Tibial artery (tissue), 4 donors: Measurements from ENCODE around the gene OR7G3.

Source experiments
- DNase-seq, 2 donors: peaks; one replicate each; pipeline ENCODE4 v3.0.0-alpha.2; 2019
- H3K27ac ChIP-seq, 2 donors: fragments of 200-600 bp; sonication (generic) in 1 of 2; 1 replicate in 1 of 2; 2 replicates in 1 of 2; pipeline ENCODE4 v1.5.1; 2018 to 2019; ENCODE audit warnings: mild to moderate bottlenecking in 1 of 2
- H3K27me3 ChIP-seq, 2 donors: fragments of 200-600 bp; sonication (generic) in 1 of 2; one replicate each; pipeline versions ENCODE4 v1.5.1 to v1.6.0; 2016 to 2019
- H3K36me3 ChIP-seq, 3 donors: fragments of 200-600 bp; sonication (generic) in 2 of 3; one replicate each; pipeline ENCODE4 v1.5.1; 2016 to 2019; ENCODE audit warnings: mild to moderate bottlenecking in 2 of 3
- H3K4me1 ChIP-seq, 4 donors: fragments of 200-600 bp; sonication (generic) in 2 of 4; 1 replicate in 3 of 4; 2 replicates in 1 of 4; pipeline ENCODE4 v1.5.1; 2016 to 2019
- H3K4me3 ChIP-seq, 2 donors: fragments of 200-600 bp; sonication (generic) in 1 of 2; 1 replicate in 1 of 2; 2 replicates in 1 of 2; pipeline ENCODE4 v1.5.1; 2018 to 2019; ENCODE audit warnings: mild to moderate bottlenecking in 2 of 2
- H3K9me3 ChIP-seq, 3 donors: fragments of 200-600 bp; sonication (generic) in 1 of 3; one replicate each; pipeline ENCODE4 v1.5.1; 2016 to 2019
- intact Hi-C: fragments of 100-400 bp; cut with DNase I; formaldehyde crosslinking; loops from one replicate; pipeline ENCODE4 v1.15.0; 2023; ENCODE audit warnings: low total_unique reads
- TF ChIP-seq, protein P1 (sequence below), 2 experiments: fragments of 200-600 bp in 1 of 2; fragments of 450-650 bp in 1 of 2; IDR thresholded peaks; one replicate each; pipeline ENCODE4 v1.5.1; 2017 to 2019; ENCODE audit warnings: antibody characterized with exemption in 2 of 2, mild to moderate bottlenecking in 1 of 2, moderate library complexity in 1 of 2

OR7G3 gene

DNA sequence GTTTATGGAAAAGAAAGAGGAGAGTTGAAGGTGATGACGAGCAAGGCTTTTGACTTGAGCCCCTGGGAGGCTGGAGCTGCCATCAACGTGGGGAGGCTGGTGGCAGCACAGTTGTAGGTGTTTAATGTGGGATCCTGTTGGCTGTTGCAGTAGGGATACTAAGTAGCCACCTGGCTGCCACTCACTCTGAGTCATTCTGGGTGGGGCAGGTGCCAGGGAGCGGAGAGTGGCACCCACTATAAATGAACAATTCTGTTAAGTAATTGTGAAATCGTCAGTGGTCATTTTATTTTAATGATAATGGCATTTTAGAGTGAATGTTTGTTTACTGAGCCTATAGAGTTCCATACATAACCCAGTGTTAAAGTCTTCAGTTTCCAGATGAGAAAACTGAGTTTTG lies 23.2 kb upstream of the OR7G3 start:
- intact Hi-C loops = no loop called here
- Histone ChIP-seq H3K36me3 (peaks cover 21 to 51% (median 34%) of the 10 kb centered on the region in 3 donors), H3K27me3 (no peaks in the 10 kb centered on the region), H3K4me1 (no peaks in the 10 kb centered on the region), H3K9me3 (peaks cover 0 to 21% (median under 1%) of the 10 kb centered on the region in 3 donors), H3K4me3 (no peak overlapping the region), H3K27ac (no peak overlapping the region)
- peak in 1 of 2 donors; percentile 21 for DNase-seq
- TF ChIP-seq, protein P1, sequence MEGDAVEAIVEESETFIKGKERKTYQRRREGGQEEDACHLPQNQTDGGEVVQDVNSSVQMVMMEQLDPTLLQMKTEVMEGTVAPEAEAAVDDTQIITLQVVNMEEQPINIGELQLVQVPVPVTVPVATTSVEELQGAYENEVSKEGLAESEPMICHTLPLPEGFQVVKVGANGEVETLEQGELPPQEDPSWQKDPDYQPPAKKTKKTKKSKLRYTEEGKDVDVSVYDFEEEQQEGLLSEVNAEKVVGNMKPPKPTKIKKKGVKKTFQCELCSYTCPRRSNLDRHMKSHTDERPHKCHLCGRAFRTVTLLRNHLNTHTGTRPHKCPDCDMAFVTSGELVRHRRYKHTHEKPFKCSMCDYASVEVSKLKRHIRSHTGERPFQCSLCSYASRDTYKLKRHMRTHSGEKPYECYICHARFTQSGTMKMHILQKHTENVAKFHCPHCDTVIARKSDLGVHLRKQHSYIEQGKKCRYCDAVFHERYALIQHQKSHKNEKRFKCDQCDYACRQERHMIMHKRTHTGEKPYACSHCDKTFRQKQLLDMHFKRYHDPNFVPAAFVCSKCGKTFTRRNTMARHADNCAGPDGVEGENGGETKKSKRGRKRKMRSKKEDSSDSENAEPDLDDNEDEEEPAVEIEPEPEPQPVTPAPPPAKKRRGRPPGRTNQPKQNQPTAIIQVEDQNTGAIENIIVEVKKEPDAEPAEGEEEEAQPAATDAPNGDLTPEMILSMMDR (IDR thresholded peaks at IDR 0.05) = no peak

DNA sequence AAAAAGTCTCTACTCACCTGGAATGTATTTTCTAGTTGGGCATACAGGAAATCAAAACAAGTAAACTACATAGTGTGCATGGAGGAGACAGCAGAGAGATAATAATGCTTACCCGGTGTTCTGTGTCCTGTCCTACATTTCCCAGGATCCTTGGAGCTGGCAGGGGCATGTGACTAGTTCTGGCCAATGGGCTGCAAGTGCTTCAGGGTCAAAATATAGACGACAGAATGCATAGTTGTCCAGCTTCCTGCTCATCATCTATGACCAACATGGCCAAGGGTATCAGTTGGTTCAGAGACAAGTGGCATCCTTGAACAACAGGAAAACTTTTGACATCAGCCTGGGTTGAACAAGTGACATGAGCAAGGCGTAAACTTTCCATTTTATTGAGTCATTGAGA lies 21.9 kb upstream of the OR7G3 start:
- Histone ChIP-seq H3K27ac (no peak overlapping the region), H3K9me3 (peaks cover 0 to 25% (median 6%) of the 10 kb centered on the region in 3 donors), H3K4me3 (no peak overlapping the region), H3K27me3 (no peaks in the 10 kb centered on the region), H3K36me3 (peaks cover 27 to 49% (median 31%) of the 10 kb centered on the region in 3 donors), H3K4me1 (no peaks in the 10 kb centered on the region)
- intact Hi-C loops = no loop called here
- no peak for DNase-seq
- TF ChIP-seq, protein P1 (IDR thresholded peaks at IDR 0.05) = no peak

DNA sequence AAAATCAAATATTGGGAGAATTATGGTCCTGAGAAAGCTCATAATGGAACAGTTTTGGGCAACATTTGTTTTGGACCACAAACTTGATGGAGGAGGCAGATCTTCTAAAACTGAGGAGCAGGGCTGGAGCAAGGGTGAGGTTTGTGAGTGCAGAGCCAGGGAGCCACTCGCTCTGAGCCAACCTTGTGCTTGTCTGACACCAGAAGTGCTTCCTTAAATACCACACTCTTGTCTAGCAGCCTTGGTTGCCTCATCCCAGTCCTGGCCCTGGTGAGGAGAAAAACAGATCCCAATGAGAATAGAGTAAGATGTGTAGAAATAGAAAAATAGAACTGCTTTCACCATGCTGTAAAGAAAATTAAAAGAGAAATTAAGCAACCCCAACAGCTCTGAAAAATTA lies 20.1 kb upstream of the OR7G3 start:
- no peak overlapping the region for H3K27ac ChIP-seq
- no peaks in the 10 kb centered on the region for H3K27me3 ChIP-seq
- no peak overlapping the region for H3K4me3 ChIP-seq
- peaks cover 15 to 34% (median 16%) of the 10 kb centered on the region in 3 donors for H3K36me3 ChIP-seq
- intact Hi-C loops = no loop called here
- TF ChIP-seq, protein P1 (IDR thresholded peaks at IDR 0.05) = no peak
- H3K9me3 ChIP-seq = peaks cover 0 to 15% (median 6%) of the 10 kb centered on the region in 3 donors
- peaks cover 0 to 11% (median under 1%) of the 10 kb centered on the region in 4 donors for H3K4me1 ChIP-seq
- DNase-seq = no peak

- Histone ChIP-seq H3K4me1 (peaks cover 0 to 23% (median 8%) of the 10 kb centered on the region in 4 donors), H3K36me3 (peaks cover 15 to 34% (median 15%) of the 10 kb centered on the region in 3 donors)
- intact Hi-C loops = no loop called here
Observed at GRCh38 chr19:9144920-9145319, 18.2 kb upstream of the OR7G3 start.

GRCh38 chr19:9140159-9140874 lies 13.6 kb upstream of the OR7G3 start, which contains the start of gene ZNF317:
Gene ZNF317 (plus strand): TSS chr19:9140397. CDS start chr19:9156017, 15,620 bp downstream.
- TF ChIP-seq, protein P1 (IDR thresholded peaks at IDR 0.05) = no peak
- peak within 1 kb of the TSS; percentile 68 to 89 for H3K4me3 ChIP-seq
- peak; percentile 95 to 97 for DNase-seq
- peaks cover 7 to 14% (median 8%) of the 10 kb centered on the region in 3 donors for H3K36me3 ChIP-seq
- intact Hi-C loops = no loop called here
- H3K9me3 ChIP-seq = peaks cover 0 to 9% (median 6%) of the 10 kb centered on the region in 3 donors
- H3K4me1 ChIP-seq = peaks cover 0 to 27% (median 10%) of the 10 kb centered on the region in 4 donors
- H3K27me3 ChIP-seq = no peaks in the 10 kb centered on the region
- H3K27ac ChIP-seq = peak within 1 kb of the TSS; percentile 88 to 96

More at GRCh38 chr19:9144920-9145319, 18.2 kb upstream of the OR7G3 start:
- no peak overlapping the region for H3K4me3 ChIP-seq
- no peak for DNase-seq
- no peaks in the 10 kb centered on the region for H3K27me3 ChIP-seq
- TF ChIP-seq, protein P1 (IDR thresholded peaks at IDR 0.05) = no peak
- H3K9me3 ChIP-seq = peaks cover 0 to 15% (median 6%) of the 10 kb centered on the region in 3 donors
- no peak overlapping the region for H3K27ac ChIP-seq
